ENCODE measurements around the gene DNAH2. TPM values are rescaled to one million over a fixed set of nuclear protein-coding genes. Genes with fewer than 3 reads are reported as not detected.

Gene DNAH2
- total and polyA plus RNA-seq, 9 of the 15 experiments (the other 6 are each of a cell fraction or from before 2014, with no cell fraction given): 0.03 TPM; not detected in 8

- TF ChIP-seq GABPA (tag; conservative IDR thresholded peaks at IDR 0.05; ENCODE audit: low read depth) (peak; percentile 90), ZBTB5 (IDR thresholded peaks at IDR 0.05) (peak; percentile 99), ZNF785 (CRISPR knock-in tag; IDR thresholded peaks at IDR 0.05) (no peak), ZNF197 (CRISPR knock-in tag; IDR thresholded peaks at IDR 0.05; ENCODE audit: low read depth) (no peak), MED1 (CRISPR knock-in tag; IDR thresholded peaks at IDR 0.05; ENCODE audit: borderline replicate concordance) (0 out of 2 replicates have a peak, but pooled peaks have one; percentile 49), TEAD2 (tag; IDR thresholded peaks at IDR 0.05) (no peak), ATF3 (IDR thresholded peaks at IDR 0.05) (peak; percentile 52), ATF3 (CRISPR knock-in tag; conservative IDR thresholded peaks at IDR 0.05) (no peak), GABPB1 (CRISPR knock-in tag; IDR thresholded peaks at IDR 0.05) (peak; percentile 89), CTBP1 (IDR thresholded peaks at IDR 0.05; ENCODE audit: borderline replicate concordance) (peak; percentile 57; the same call in 1 of the 2 replicates), SIN3A (IDR thresholded peaks at IDR 0.05; ENCODE audit: borderline replicate concordance in 2 of 2, control insufficient read depth in 1 of 2, low read depth in 2 of 2, low read length in 2 of 2) (peak in 1 of 2 experiments; percentile 56; a peak in 1 of 4 replicates), HMGN3 (IDR thresholded peaks at IDR 0.05; ENCODE audit: borderline replicate concordance, extremely low read depth, insufficient read length, low read depth, low read length) (peak; percentile 63), NR1H2 (CRISPR knock-in tag; IDR thresholded peaks at IDR 0.05) (0 out of 2 replicates have a peak, but pooled peaks have one; percentile 44), MAZ (CRISPR knock-in tag; conservative IDR thresholded peaks at IDR 0.05 in 1 of 2, IDR thresholded peaks at IDR 0.05 in 1 of 2) (peak in 1 of 2 experiments; percentile 6; a peak in 1 of 4 replicates), MXI1 (IDR thresholded peaks at IDR 0.05; ENCODE audit: low read depth, low read length) (no peak), MLLT1 (IDR thresholded peaks at IDR 0.05) (peak; percentile 74 to 92; a peak in 3 of 4 replicates), ETV1 (tag; conservative IDR thresholded peaks at IDR 0.05; ENCODE audit: low read depth) (peak; percentile 79), BHLHE40 (IDR thresholded peaks at IDR 0.05; ENCODE audit: low read length) (no peak), CREB1 (IDR thresholded peaks at IDR 0.05) (peak; percentile 49; the same call in 1 of the 2 replicates), CREB1 (CRISPR knock-in tag; IDR thresholded peaks at IDR 0.05) (no peak; the same call in none of the 2 replicates), SP1 (CRISPR knock-in tag; IDR thresholded peaks at IDR 0.05) (peak; percentile 81)
Observed at GRCh38 chr17:7685533-7686221, 31.9 kb upstream of the DNAH2 start (continued).

All from K562 (cell line).